ENCODE results near the gene KIF2C.

Gene KIF2C

GRCh38 chr1:44817307-44817706, 77.7 kb downstream of the KIF2C start:
- no peak for DNase-seq

Measured in NCI-H526 (cell line).